H1 (cell line): ENCODE measurements around the gene C21orf58.

Source experiments
- EZH2 ChIP-seq: fragments of 200-600 bp; sonication (generic); IDR thresholded peaks from 2 replicates; pipeline ENCODE4 v1.7.1; 2012; ENCODE audit warnings: low read depth, mild to moderate bottlenecking, moderate library complexity, low read length, inconsistent platforms; ENCODE audit not compliant: severe bottlenecking
- KDM1A ChIP-seq: fragments of 200-600, 300-600 bp; sonication (generic); IDR thresholded peaks from 2 replicates; pipeline ENCODE4 v1.7.1; 2016; ENCODE audit warnings: mild to moderate bottlenecking, low read length, borderline replicate concordance
- MAFK ChIP-seq: IDR thresholded peaks from 2 replicates; pipeline ENCODE4 v1.6.1; 2012; ENCODE audit warnings: low read depth, mild to moderate bottlenecking, improper control_type of control experiment, low read length
- NRF1 ChIP-seq: IDR thresholded peaks from 2 replicates; pipeline ENCODE4 v1.6.1; 2011; ENCODE audit warnings: mild to moderate bottlenecking, low read depth, low read length, improper control_type of control experiment
- POLR2AphosphoS5 ChIP-seq: IDR thresholded peaks from 2 replicates; pipeline ENCODE4 v1.6.1; 2011; ENCODE audit warnings: low read depth, low read length
- RFX5 ChIP-seq: IDR thresholded peaks from 2 replicates; pipeline ENCODE4 v1.6.1; 2011; ENCODE audit warnings: low read depth, low read length, improper control_type of control experiment, borderline replicate concordance
- RNF2 ChIP-seq: fragments of 200-900, 300-1000 bp; sonication (generic); IDR thresholded peaks from 2 replicates; pipeline ENCODE4 v1.7.1; 2016; ENCODE audit warnings: borderline replicate concordance, low read depth, mild to moderate bottlenecking, antibody characterized with exemption, low read length; ENCODE audit not compliant: poor library complexity, severe bottlenecking; ENCODE audit errors: missing control alignments
- SIN3A ChIP-seq, 2 experiments: IDR thresholded peaks in 1 of 2; conservative IDR thresholded peaks in 1 of 2; 2 replicates each; pipeline ENCODE4 v1.6.1; 2011 to 2012; ENCODE audit warnings: low read length in 2 of 2, improper control_type of control experiment in 1 of 2, low read depth in 1 of 2, mild to moderate bottlenecking in 1 of 2
- SP4 ChIP-seq: IDR thresholded peaks from 2 replicates; pipeline ENCODE4 v1.6.1; 2012; ENCODE audit warnings: low read length, inconsistent platforms
- SUZ12 ChIP-seq: fragments of 200-600 bp; sonication (generic); IDR thresholded peaks from 2 replicates; pipeline ENCODE4 v1.6.1; 2012; ENCODE audit warnings: mild to moderate bottlenecking, inconsistent platforms, low read length, moderate library complexity, mixed read lengths
- TF ChIP-seq, protein P1 (sequence below), 3 experiments: IDR thresholded peaks; 1 replicate in 2 of 3; 2 replicates in 1 of 3; pipeline versions ENCODE4 v1.5.1 to v1.6.1; 2011; ENCODE audit warnings: low read length in 3 of 3, mild to moderate bottlenecking in 3 of 3, inconsistent platforms in 2 of 3, low read depth in 1 of 3, moderate library complexity in 1 of 3; ENCODE audit not compliant: insufficient read depth in 1 of 3; ENCODE audit errors: control extremely low read depth in 1 of 3
- TF ChIP-seq, protein P2 (sequence below): IDR thresholded peaks from 2 replicates; pipeline ENCODE4 v1.6.1; 2012; ENCODE audit warnings: inconsistent platforms

- TF ChIP-seq RFX5: no peak
- TF ChIP-seq, protein P1, sequence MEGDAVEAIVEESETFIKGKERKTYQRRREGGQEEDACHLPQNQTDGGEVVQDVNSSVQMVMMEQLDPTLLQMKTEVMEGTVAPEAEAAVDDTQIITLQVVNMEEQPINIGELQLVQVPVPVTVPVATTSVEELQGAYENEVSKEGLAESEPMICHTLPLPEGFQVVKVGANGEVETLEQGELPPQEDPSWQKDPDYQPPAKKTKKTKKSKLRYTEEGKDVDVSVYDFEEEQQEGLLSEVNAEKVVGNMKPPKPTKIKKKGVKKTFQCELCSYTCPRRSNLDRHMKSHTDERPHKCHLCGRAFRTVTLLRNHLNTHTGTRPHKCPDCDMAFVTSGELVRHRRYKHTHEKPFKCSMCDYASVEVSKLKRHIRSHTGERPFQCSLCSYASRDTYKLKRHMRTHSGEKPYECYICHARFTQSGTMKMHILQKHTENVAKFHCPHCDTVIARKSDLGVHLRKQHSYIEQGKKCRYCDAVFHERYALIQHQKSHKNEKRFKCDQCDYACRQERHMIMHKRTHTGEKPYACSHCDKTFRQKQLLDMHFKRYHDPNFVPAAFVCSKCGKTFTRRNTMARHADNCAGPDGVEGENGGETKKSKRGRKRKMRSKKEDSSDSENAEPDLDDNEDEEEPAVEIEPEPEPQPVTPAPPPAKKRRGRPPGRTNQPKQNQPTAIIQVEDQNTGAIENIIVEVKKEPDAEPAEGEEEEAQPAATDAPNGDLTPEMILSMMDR (IDR thresholded peaks at IDR 0.05; ENCODE audit: control extremely low read depth in 1 of 3, insufficient read depth in 1 of 3, low read depth in 1 of 3, low read length in 3 of 3): no peak
- no peak for TF ChIP-seq NRF1
- TF ChIP-seq SUZ12: no peak
- TF ChIP-seq KDM1A: no peak
- TF ChIP-seq POLR2AphosphoS5: no peak
- TF ChIP-seq SIN3A (conservative IDR thresholded peaks at IDR 0.05 in 1 of 2, IDR thresholded peaks at IDR 0.05 in 1 of 2; ENCODE audit: low read depth in 1 of 2, low read length in 2 of 2): no peak
- no peak for TF ChIP-seq EZH2
- TF ChIP-seq RNF2: no peak
- no peak for TF ChIP-seq SP4
- no peak for TF ChIP-seq MAFK
- TF ChIP-seq, protein P2, sequence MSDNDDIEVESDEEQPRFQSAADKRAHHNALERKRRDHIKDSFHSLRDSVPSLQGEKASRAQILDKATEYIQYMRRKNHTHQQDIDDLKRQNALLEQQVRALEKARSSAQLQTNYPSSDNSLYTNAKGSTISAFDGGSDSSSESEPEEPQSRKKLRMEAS: no peak
These were observed 27.9 kb upstream of the C21orf58 start for GRCh38 chr21:46351476-46352163.
